Activated CD8-positive, alpha-beta memory T cell treated with anti-CD3 and anti-CD28 coated beads, Interleukin-2, amount 50 U/mL, for 24 hours (primary cell): ENCODE data around the gene RAB17.

Experiments used
- DNase-seq: peaks from one replicate; pipeline ENCODE4 v3.0.0-alpha.2; 2020; ENCODE audit errors: extremely low read depth

Gene RAB17

GRCh38 chr2:237558961-237559641 is 31.4 kb downstream of the RAB17 start:
- no peak for DNase-seq

GRCh38 chr2:237557633-237558015 is 32.9 kb downstream of the RAB17 start:
- DNase-seq = no peak

GRCh38 chr2:237556773-237557632 is 33.5 kb downstream of the RAB17 start:
- DNase-seq = no peak

- DNase-seq = no peak
These were observed 35.0 kb downstream of the RAB17 start for GRCh38 chr2:237555560-237555959.

- DNase-seq = no peak
These were observed 36.6 kb downstream of the RAB17 start for GRCh38 chr2:237553948-237554347.

GRCh38 chr2:237552908-237553307 is 37.6 kb downstream of the RAB17 start:
- no peak for DNase-seq

- DNase-seq = no peak
These were observed 39.4 kb downstream of the RAB17 start for GRCh38 chr2:237551071-237551574.

- no peak for DNase-seq
These were observed 40.7 kb downstream of the RAB17 start for GRCh38 chr2:237549643-237550415.

GRCh38 chr2:237549216-237549615 is 41.3 kb downstream of the RAB17 start:
- DNase-seq = no peak

DNA sequence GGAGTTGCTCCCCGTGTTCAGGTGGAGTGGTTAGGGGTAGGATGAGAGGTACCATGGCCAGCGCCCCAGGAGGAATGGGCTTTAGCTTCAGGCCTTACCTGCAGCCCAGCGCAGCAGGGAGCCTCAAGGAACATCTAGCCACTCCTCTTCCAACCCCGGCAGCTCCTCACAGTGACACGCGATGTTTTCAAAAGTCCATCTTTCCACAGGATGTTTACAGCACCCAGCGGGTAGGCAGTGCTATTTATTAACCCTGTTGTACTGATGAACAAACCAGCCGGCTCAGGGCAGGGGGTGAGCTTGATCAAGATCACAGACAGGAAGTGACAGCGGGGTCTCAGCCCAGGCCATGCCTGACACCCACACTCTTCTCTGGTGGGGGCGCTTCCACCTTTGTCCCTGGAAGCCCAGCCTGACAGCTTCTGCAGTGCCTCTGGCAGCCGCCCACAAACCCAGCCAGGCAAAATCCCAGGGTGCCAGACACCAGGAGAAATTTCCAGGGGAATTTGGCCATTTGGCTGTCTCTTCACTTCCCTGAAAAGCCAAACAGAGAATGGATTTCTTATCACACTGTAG is 42.6 kb downstream of the RAB17 start:
- no peak for DNase-seq

DNA sequence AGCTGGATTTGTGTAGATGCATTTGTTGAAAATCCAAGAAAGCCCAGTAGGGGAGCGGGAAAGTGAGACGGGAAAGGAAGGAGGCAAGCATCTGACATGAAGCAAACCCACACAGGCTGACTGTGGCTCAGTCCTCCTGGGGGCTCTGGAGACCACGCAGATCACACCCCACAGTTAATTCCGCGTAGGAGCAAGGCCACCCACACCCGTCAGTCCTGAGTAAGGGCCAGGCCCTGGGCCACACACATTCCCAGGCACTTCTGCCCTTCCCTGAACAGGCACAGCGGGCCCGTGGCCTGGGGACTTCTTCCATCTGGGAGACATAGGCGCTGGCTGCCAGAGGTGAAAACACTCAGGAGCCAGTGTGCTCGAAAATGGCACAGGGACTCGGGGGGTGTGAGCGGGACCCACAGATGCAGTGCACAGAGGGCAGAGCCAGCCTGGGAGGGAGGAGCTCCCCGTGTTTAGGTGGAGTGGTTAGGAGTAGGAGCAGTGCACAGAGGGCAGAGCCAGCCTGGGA is 43.6 kb downstream of the RAB17 start:
- no peak for DNase-seq

DNA sequence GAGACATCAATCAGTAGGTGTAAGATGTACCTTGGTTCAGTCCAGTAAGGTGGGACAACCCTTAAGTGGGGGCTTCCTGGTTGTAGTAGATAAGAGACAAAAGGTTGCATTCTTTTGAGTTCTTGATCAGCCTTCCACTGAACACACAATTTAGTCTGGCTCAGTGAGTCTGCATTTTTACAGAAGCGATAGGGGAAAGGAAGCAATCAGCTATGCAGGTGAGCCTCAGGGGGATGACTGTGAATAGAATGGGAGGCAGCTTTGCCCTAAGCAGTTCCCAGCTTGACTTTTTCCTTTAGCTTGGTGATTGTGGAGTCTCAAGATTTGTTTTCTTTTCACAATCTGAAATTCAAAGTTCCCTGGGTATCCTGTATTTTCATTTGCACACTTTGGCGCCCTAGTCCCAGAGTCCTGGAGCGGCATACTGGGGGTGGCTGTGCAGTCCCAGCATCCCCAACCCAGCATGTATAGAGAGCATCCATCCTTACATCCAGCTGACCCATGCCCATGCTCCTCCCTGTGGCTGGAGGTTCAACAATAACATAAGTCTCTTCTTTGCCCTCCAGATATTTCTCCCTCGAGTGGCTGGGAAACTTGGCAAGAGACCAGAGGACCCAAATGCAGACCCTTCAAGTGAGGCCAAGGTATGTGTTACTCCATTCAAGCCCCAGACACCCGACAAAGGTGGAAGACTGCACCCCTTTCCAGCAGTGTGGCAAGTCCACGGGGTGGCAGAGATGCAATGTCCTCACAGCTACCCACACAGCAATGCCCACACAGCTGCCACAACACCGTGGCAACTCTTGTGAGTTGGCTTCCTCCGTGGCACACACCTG is 44.3 kb downstream of the RAB17 start:
- DNase-seq = no peak

- DNase-seq = no peak
These were observed 48.4 kb downstream of the RAB17 start for GRCh38 chr2:237542001-237542704.

GRCh38 chr2:237541243-237541642 is 49.3 kb downstream of the RAB17 start:
- no peak for DNase-seq

DNA sequence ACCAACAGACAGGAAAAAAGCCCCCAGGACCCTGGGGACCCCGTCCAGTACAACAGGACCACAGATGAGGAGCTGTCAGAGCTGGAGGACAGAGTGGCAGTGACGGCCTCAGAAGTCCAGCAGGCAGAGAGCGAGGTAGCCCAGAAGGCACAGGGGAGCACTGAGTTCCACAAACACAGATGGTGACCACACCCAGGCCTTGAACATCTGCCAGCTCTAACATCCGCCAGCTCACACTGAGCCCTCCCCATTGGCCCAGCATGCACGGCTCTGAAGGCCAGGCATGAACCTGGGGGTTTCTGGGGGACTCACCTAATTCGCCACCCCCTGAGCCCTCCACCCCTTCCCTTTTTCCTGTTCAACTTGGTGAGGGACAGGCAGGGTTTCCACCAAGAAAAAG is 49.7 kb downstream of the RAB17 start:
- no peak for DNase-seq

DNA sequence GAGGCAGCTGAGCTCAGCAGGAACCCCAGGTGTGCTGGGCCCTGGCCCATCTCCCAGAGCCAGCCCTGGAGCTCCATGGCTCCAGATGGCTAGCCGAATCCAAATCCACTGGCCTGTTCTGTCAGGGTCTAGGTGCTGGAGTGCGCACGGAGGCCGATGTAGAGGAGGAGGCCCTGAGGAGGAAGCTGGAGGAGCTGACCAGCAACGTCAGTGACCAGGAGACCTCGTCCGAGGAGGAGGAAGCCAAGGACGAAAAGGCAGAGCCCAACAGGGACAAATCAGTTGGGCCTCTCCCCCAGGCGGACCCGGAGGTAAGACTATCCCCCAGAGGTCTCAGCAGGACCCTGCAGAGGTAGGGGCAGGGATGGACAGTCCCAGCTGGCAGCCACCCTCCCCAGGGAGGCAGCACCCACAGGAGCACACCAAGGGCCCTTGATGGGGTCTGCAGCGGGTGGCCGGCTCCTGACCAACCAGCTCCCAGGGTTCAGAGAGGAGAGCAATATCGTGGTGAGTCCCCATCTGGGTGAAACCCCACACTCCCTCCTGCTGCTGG is 50.2 kb downstream of the RAB17 start:
- DNase-seq = no peak

DNA sequence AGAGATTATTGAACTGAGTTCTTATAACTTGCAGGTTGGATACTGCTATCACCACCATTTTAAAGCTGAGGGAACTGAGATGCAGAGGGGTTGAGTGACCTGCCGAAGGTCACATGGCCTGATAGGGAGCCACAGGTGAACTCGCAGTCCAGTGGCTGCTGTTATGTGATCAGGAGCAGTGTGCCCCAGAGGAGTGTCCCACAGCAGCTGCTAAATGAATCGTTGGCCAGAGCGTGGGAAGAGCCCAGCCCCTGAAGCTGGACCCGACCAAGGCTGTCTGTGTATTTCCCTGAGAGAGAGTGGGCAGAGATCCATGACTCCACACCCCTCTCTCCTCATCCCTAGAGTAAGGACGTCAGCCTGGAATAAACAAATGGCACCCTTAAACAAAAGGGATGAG is 50.9 kb downstream of the RAB17 start:
- DNase-seq = no peak

GRCh38 chr2:237538901-237539300 is 51.6 kb downstream of the RAB17 start:
- DNase-seq = no peak

- DNase-seq = no peak
These were observed 52.4 kb downstream of the RAB17 start for GRCh38 chr2:237538001-237538720.
